D721Med (cell line): ENCODE results near the gene ESRRB.

Experiments used
- DNase-seq: peaks from one replicate; pipeline ENCODE4 v3.0.0; 2011; ENCODE audit warnings: low spot score; ENCODE audit not compliant: insufficient read length
- FAIRE-seq: peaks from 2 replicates; lab custom pipeline; 2011; peaks lifted over from hg19 to GRCh38; lab: Jason Lieb, UNC
- CTCF ChIP-seq: IDR thresholded peaks from 2 replicates; pipeline ENCODE4 v1.5.1; 2012; ENCODE audit warnings: mild to moderate bottlenecking, control low read depth; ENCODE audit not compliant: insufficient read depth; ENCODE audit errors: missing control alignments

The ESRRB gene

GRCh38 chr14:76499399-76499798, 123.5 kb downstream of the ESRRB start:
- FAIRE-seq (no peak), DNase-seq (no peak)
- TF ChIP-seq CTCF, result no peak

GRCh38 chr14:76500011-76500410, 124.1 kb downstream of the ESRRB start:
- DNase-seq (no peak), FAIRE-seq (no peak)

GRCh38 chr14:76500480-76500879, 124.5 kb downstream of the ESRRB start:
- FAIRE-seq, result no peak
- TF ChIP-seq CTCF, result no peak
- DNase-seq, result no peak

More at GRCh38 chr14:76500011-76500410, 124.1 kb downstream of the ESRRB start:
- TF ChIP-seq CTCF, result no peak

GRCh38 chr14:76501156-76501720, 125.3 kb downstream of the ESRRB start:
- TF ChIP-seq CTCF, result no peak
- DNase-seq (no peak), FAIRE-seq (no peak)

GRCh38 chr14:76502219-76502618, 126.3 kb downstream of the ESRRB start:
- no peak for FAIRE-seq
- DNase-seq, result no peak
- no peak for TF ChIP-seq CTCF

GRCh38 chr14:76502638-76503037, 126.7 kb downstream of the ESRRB start:
- FAIRE-seq (no peak), DNase-seq (no peak)
- no peak for TF ChIP-seq CTCF

GRCh38 chr14:76509311-76509710, 133.4 kb downstream of the ESRRB start:
- FAIRE-seq (no peak), DNase-seq (no peak)

More at GRCh38 chr14:76509311-76509710, 133.4 kb downstream of the ESRRB start:
- TF ChIP-seq CTCF, result no peak
